T-cell (primary cell): Measurements from ENCODE around the gene KREMEN1. TPM values are rescaled to one million over a fixed set of nuclear protein-coding genes. Genes with fewer than 3 reads are reported as not detected.

Source experiments
- ATAC-seq, 4 experiments: fragments of 200-7000 bp in 3 of 4; fragments of 150-1000 bp in 1 of 4; cut with Tn5 transposase; replicated peaks in 1 of 4; 1 replicate in 3 of 4; 2 replicates in 1 of 4; pipeline ENCODE4 v1.10.0; 2021; ENCODE audit warnings: moderate library complexity in 3 of 4, mild to moderate bottlenecking in 2 of 4, moderate number of reproducible peaks in 1 of 4
- CTCF ChIA-PET, 2 donors: fragments of 300-600 bp; sonication (Branson Sonifier 250); formaldehyde crosslinking; loops; one replicate each; lab custom pipeline; 2022; ENCODE audit warnings: antibody characterized with exemption in 2 of 2; lab: Charles Lee
- POLR2A ChIA-PET, 2 donors: fragments of 300-600 bp; sonication (Branson Sonifier 250); formaldehyde crosslinking; loops; one replicate each; lab custom pipeline; 2022; ENCODE audit warnings: antibody characterized with exemption in 2 of 2; lab: Charles Lee
- DNase-seq, 35 experiments: peaks; one replicate each; pipeline versions ENCODE4 v3.0.0 to v3.0.0-alpha.2; 2013 to 2023
- H3K27ac ChIP-seq: one replicate; pipeline ENCODE4 v1.5.1; 2013; ENCODE audit warnings: low read length
- H3K27me3 ChIP-seq, 2 experiments: replicated peaks in 1 of 2; 1 replicate in 1 of 2; 2 replicates in 1 of 2; pipeline versions ENCODE4 v1.6.1 to v1.7.0; 2013; ENCODE audit warnings: low read length in 1 of 2, mixed read lengths in 1 of 2; ENCODE audit not compliant: control insufficient read depth in 2 of 2, insufficient read depth in 2 of 2; ENCODE audit errors: extremely low read depth in 1 of 2
- H3K36me3 ChIP-seq, 2 donors: 1 replicate in 1 of 2; 2 replicates in 1 of 2; pipeline versions ENCODE4 v1.6.1 to v1.7.0; 2013; ENCODE audit warnings: low read length in 1 of 2; ENCODE audit not compliant: control insufficient read depth in 2 of 2, insufficient read depth in 1 of 2; ENCODE audit errors: extremely low read depth in 1 of 2
- H3K4me1 ChIP-seq, 2 experiments: 1 replicate in 1 of 2; 2 replicates in 1 of 2; pipeline versions ENCODE4 v1.6.1 to v1.7.0; 2013; ENCODE audit warnings: low read length in 2 of 2, mixed read lengths in 1 of 2; ENCODE audit not compliant: insufficient read depth in 2 of 2, control insufficient read depth in 1 of 2; ENCODE audit errors: extremely low read depth in 1 of 2
- H3K4me3 ChIP-seq, 2 donors: 1 replicate in 1 of 2; 2 replicates in 1 of 2; pipeline versions ENCODE4 v1.5.1 to v1.7.0; 2013; ENCODE audit warnings: mild to moderate bottlenecking in 2 of 2, low read length in 1 of 2, moderate library complexity in 1 of 2; ENCODE audit not compliant: control insufficient read depth in 1 of 2; ENCODE audit errors: extremely low read depth in 1 of 2
- H3K9me3 ChIP-seq: 2 replicates; pipeline ENCODE4 v1.7.0; 2013
- H3K27ac Mint-ChIP-seq, 2 donors: one replicate each; pipeline ENCODE4 v1.8.0; 2020 to 2021; ENCODE audit warnings: mild to moderate bottlenecking in 2 of 2, mixed read lengths in 2 of 2
- H3K27me3 Mint-ChIP-seq, 2 donors: one replicate each; pipeline ENCODE4 v1.8.0; 2021 to 2022; ENCODE audit warnings: mixed read lengths in 2 of 2
- H3K36me3 Mint-ChIP-seq: one replicate; pipeline ENCODE4 v1.8.0; 2021; ENCODE audit warnings: mixed read lengths
- H3K4me1 Mint-ChIP-seq, 3 donors: one replicate each; pipeline ENCODE4 v1.8.0; 2020 to 2022; ENCODE audit warnings: mixed read lengths in 3 of 3, mild to moderate bottlenecking in 1 of 3
- H3K4me3 Mint-ChIP-seq, 3 donors: one replicate each; pipeline ENCODE4 v1.8.0; 2020 to 2022; ENCODE audit warnings: mild to moderate bottlenecking in 3 of 3, mixed read lengths in 3 of 3, moderate library complexity in 3 of 3
- H3K9me3 Mint-ChIP-seq, 3 donors: one replicate each; pipeline ENCODE4 v1.8.0; 2020 to 2022; ENCODE audit warnings: mixed read lengths in 3 of 3
- WGBS: methylation state at CpG from one replicate; pipeline ENCODE4 v1.1.5; 2013; ENCODE audit warnings: missing lambda C conversion rate; ENCODE audit not compliant: insufficient coverage; 5-methylcytosine and 5-hydroxymethylcytosine counted together
- total RNA-seq, 35 experiments: library from RNA in 6 of 35; stranded (reverse) in 6 of 35; fragments of 120-200 nt in 1 of 35; gene quantifications; one replicate each; pipeline versions ENCODE4 v1.2.1 to v1.2.4 and lab custom pipeline; 2013 to 2026

Gene KREMEN1
- total RNA-seq, 5 donors from 2014 or later (not counting 1 experiment from before 2014, with no cell fraction given): 0.20 to 0.25 (median 0.20) TPM; not detected in 2

- Mint-ChIP-seq H3K27me3 (no peaks in the 10 kb centered on the region), H3K4me1 (no peaks in the 10 kb centered on the region), H3K4me3 (no peak overlapping the region), H3K36me3 (no peaks in the 10 kb centered on the region), H3K9me3 (no peaks in the 10 kb centered on the region), H3K27ac (no peak overlapping the region)
- Histone ChIP-seq H3K27ac (no peak overlapping the region), H3K4me3 (no peak overlapping the region), H3K9me3 (no peaks in the 10 kb centered on the region), H3K27me3 (peaks cover 0 to 2% of the 10 kb centered on the region in 2 experiments), H3K36me3 (no peaks in the 10 kb centered on the region), H3K4me1 (no peaks in the 10 kb centered on the region)
- DNase-seq: no peak
- ChIA-PET CTCF (no interaction called here), POLR2A (no interaction called here)
- WGBS: 77% methylated on average over 11 of the region's 14 CpGs
- ATAC-seq: no peak
Observed at GRCh38 chr22:29216873-29217666, 144.2 kb downstream of the KREMEN1 start.

Other genes with a start within 250 kb of the KREMEN1 start
- gene ZNRF3, start 189.5 kb upstream of the KREMEN1 start, total RNA-seq: 1 to 10 TPM in 3 of 5 donors, under 1 TPM in 2; 0.70 to 2.1 (median 1.1) TPM
- gene C22orf31, start 11.2 kb upstream of the KREMEN1 start, total RNA-seq: not detected
- 1 to 10 TPM in 1 of 5 donors, under 1 TPM in 4; 0.32 to 1.5 (median 0.76) TPM for gene EMID1, start 132.9 kb downstream of the KREMEN1 start, total RNA-seq
- gene RHBDD3, start 194.9 kb downstream of the KREMEN1 start, total RNA-seq: 10 to 100 TPM; 14.1 to 25.4 (median 22.1) TPM
- 100 to 1,000 TPM; 254 to 308 (median 260) TPM for gene EWSR1, start 195.2 kb downstream of the KREMEN1 start, total RNA-seq
- gene GAS2L1, start 233.6 kb downstream of the KREMEN1 start, total RNA-seq: 1 to 10 TPM in 1 of 5 donors, under 1 TPM in 4; 0.53 to 1.2 (median 0.85) TPM
- 1 to 10 TPM in 1 of 5 donors, under 1 TPM in 3, not detected in 1; 0.33 to 1.2 (median 0.71) TPM for gene RASL10A, start 242.7 kb downstream of the KREMEN1 start, total RNA-seq